ENCODE results near the gene TIMM21. TPM values are rescaled to one million over a fixed set of nuclear protein-coding genes. Genes with fewer than 3 reads are reported as not detected.

The TIMM21 gene
- total RNA-seq, 1 experiment from 2014 or later: 57.9 TPM

GRCh38 chr18:74191577-74191976, 43.3 kb downstream of the TIMM21 start:
- no peak for DNase-seq (ENCODE audit: low read depth)

GRCh38 chr18:74194691-74195090, 46.4 kb downstream of the TIMM21 start:
- DNase-seq (ENCODE audit: low read depth): no peak

GRCh38 chr18:74196220-74197119, 48.1 kb downstream of the TIMM21 start:
- DNase-seq (ENCODE audit: low read depth): peak; percentile 59

GRCh38 chr18:74197705-74198341, 49.5 kb downstream of the TIMM21 start:
- no peak for DNase-seq (ENCODE audit: low read depth)

- no peak for DNase-seq (ENCODE audit: low read depth)
These were observed 50.1 kb downstream of the TIMM21 start for GRCh38 chr18:74198453-74198852.

- DNase-seq (ENCODE audit: low read depth): no peak
These were observed 52.5 kb downstream of the TIMM21 start for GRCh38 chr18:74200780-74201179.

GRCh38 chr18:74203811-74204210, 55.5 kb downstream of the TIMM21 start:
- no peak for DNase-seq (ENCODE audit: low read depth)

GRCh38 chr18:74204526-74205152, 56.3 kb downstream of the TIMM21 start:
- no peak for DNase-seq (ENCODE audit: low read depth)

Other genes starting within 250 kb of the TIMM21 start
- gene FBXO15, start 689 bp upstream of the TIMM21 start, total RNA-seq (2014; rRNA removed; shearing (Covaris generic)): 0.63 and 0.91 TPM in 2 replicates
- gene CYB5A, start 143.4 kb downstream of the TIMM21 start, total RNA-seq (2014; rRNA removed; shearing (Covaris generic)): 45.9 and 47.7 TPM in 2 replicates
- not detected in 2 replicates for gene C18orf63, start 167.3 kb downstream of the TIMM21 start, total RNA-seq (2014; rRNA removed; shearing (Covaris generic))